K562 (cell line): ENCODE results near the gene SSU72. TPM values are rescaled to one million over a fixed set of nuclear protein-coding genes. Genes with fewer than 3 reads are reported as not detected.

ENCODE experiments used
- ELF4 ChIP-seq: fragments of 450-650 bp; formaldehyde crosslinking; IDR thresholded peaks from 2 replicates; pipeline ENCODE4 v1.4.0; 2022; ENCODE audit warnings: missing genetic modification characterization
- ESRRA ChIP-seq: fragments of 450-650 bp; IDR thresholded peaks from 2 replicates; pipeline ENCODE4 v1.6.1; 2014; ENCODE audit warnings: low read depth, mild to moderate bottlenecking, moderate library complexity, borderline replicate concordance
- GATAD2B ChIP-seq: fragments of 450-650 bp; IDR thresholded peaks from 2 replicates; pipeline ENCODE4 v1.6.1; 2017; ENCODE audit warnings: mild to moderate bottlenecking, borderline replicate concordance
- POLR2AphosphoS2 ChIP-seq: IDR thresholded peaks from 2 replicates; pipeline ENCODE4 v1.6.1; 2012; ENCODE audit warnings: low read length, improper control_type of control experiment
- POLR3G ChIP-seq: IDR thresholded peaks from 2 replicates; pipeline ENCODE4 v1.6.1; 2011; ENCODE audit not compliant: insufficient read length, insufficient replicate concordance; ENCODE audit errors: extremely low read depth
- RAD51 ChIP-seq: fragments of 450-650 bp; IDR thresholded peaks from 2 replicates; pipeline ENCODE4 v1.7.1; 2016; ENCODE audit warnings: low read depth, mild to moderate bottlenecking, borderline replicate concordance
- SMAD4 ChIP-seq: fragments of 250-450 bp; sonication (Bioruptor Pico); conservative IDR thresholded peaks from 2 replicates; pipeline ENCODE4 v1.8.0; 2021; ENCODE audit warnings: inconsistent platforms, mild to moderate bottlenecking, moderate library complexity
- TCF7L2 ChIP-seq: fragments of 150-350 bp; IDR thresholded peaks from 2 replicates; pipeline ENCODE4 v1.6.1; 2016; ENCODE audit warnings: low read depth, mild to moderate bottlenecking, low read length, moderate library complexity
- ZNF644 ChIP-seq: fragments of 200-800 bp; sonication (Bioruptor generic); IDR thresholded peaks from 2 replicates; pipeline ENCODE4 v1.6.1; 2016; ENCODE audit warnings: low read depth, missing genetic modification characterization, missing compliant biosample characterization
- polyA plus RNA-seq, 8 experiments: library from polyadenylated mRNA; depleted of rRNA in 4 of 8; stranded (reverse) in 5 of 8; unstranded in 3 of 8; fragments of >200 nt; fragmentation: Nextera tagmentation in 2 of 8; fragmentation: Illumina TruSeq in 1 of 8; extraction: Ambion mirVana in 2 of 8; extraction: Trizol in 1 of 8; gene quantifications; 2 replicates each; pipeline versions ENCODE4 v1.2.1 to v1.2.3, GENCODE V29; 2011 to 2014; ENCODE audit warnings: inconsistent platforms in 1 of 8, missing spikeins in 1 of 8
- total RNA-seq, 7 experiments: library from RNA; depleted of rRNA in 6 of 7; stranded (reverse); fragments of >200 nt in 6 of 7; fragmentation: Illumina TruSeq in 2 of 7; extraction: Trizol in 2 of 7; gene quantifications; 2 replicates each; pipeline versions ENCODE4 v1.2.1 to v1.2.3, GENCODE V29; 2011 to 2021; ENCODE audit warnings: low replicate concordance in 1 of 7
- TF ChIP-seq, protein P1 (sequence below): fragments of 450-650 bp; IDR thresholded peaks from 2 replicates; pipeline ENCODE4 v1.7.0; 2016; ENCODE audit warnings: borderline replicate concordance
- TF ChIP-seq, protein P2 (sequence below), 2 experiments: fragments of 450-650 bp; IDR thresholded peaks; 2 replicates each; pipeline ENCODE4 v1.6.1; 2016; ENCODE audit warnings: mild to moderate bottlenecking in 2 of 2, borderline replicate concordance in 1 of 2, low read depth in 1 of 2, moderate library complexity in 1 of 2

The SSU72 gene
- total and polyA plus RNA-seq, 9 of the 15 experiments (the other 6 are each of a cell fraction or from before 2014, with no cell fraction given) = 70.8 to 201 (median 94.6) TPM

DNA sequence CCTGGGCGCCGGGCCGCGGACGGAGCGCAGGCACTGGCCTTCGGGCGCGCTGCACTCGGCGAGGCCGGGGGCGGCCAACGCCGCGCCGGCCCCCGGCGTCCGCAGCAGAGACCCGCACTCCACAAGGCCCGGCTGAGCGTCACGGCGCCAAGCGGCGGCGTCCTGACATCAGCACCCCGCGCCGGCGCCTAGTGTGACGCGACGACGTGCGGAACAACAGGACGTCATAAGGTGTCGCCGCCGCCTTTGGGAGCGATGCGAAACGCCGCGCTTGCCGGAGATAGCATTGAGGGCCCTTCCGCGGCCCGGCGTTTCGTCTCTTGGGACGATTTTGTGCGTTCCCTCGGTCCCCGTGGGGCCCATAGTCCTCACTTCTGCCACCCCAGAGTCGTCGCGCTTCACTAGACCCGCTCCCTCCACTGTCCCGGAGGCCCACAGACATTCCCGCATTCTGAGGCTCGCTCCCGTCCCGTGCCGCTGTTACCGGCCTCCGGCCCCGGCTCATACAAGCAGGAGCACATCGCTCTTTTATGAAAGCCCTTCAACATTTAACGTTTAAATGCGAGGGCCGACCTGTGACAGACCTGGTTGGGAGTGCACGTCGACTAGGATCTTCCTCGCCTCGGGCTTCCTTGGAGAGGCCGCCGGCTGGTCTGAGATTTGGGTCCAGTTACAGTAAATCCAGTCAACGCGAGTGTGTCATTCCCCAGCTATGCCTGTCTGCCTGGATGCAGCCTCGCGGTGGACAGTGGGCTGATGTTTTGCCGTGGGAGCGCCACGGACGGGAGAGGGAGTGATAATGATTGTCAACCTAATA is at the start of gene SSU72 (continued):
- peak; percentile 28; the same call in 1 of the 2 replicates for TF ChIP-seq ESRRA
- TF ChIP-seq ZNF644 = peak; percentile 76; the same call in 1 of the 2 replicates
- peak; percentile 99 for TF ChIP-seq GATAD2B
- peak; percentile 77 for TF ChIP-seq SMAD4 (CRISPR knock-in tag)
- 0 out of 2 replicates have a peak, but pooled peaks have one; percentile 36 for TF ChIP-seq ELF4 (CRISPR knock-in tag)
- TF ChIP-seq, protein P1, sequence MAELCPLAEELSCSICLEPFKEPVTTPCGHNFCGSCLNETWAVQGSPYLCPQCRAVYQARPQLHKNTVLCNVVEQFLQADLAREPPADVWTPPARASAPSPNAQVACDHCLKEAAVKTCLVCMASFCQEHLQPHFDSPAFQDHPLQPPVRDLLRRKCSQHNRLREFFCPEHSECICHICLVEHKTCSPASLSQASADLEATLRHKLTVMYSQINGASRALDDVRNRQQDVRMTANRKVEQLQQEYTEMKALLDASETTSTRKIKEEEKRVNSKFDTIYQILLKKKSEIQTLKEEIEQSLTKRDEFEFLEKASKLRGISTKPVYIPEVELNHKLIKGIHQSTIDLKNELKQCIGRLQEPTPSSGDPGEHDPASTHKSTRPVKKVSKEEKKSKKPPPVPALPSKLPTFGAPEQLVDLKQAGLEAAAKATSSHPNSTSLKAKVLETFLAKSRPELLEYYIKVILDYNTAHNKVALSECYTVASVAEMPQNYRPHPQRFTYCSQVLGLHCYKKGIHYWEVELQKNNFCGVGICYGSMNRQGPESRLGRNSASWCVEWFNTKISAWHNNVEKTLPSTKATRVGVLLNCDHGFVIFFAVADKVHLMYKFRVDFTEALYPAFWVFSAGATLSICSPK = no peak
- peak; percentile 90 for TF ChIP-seq POLR2AphosphoS2
- TF ChIP-seq POLR3G = no peak
- TF ChIP-seq, protein P2, sequence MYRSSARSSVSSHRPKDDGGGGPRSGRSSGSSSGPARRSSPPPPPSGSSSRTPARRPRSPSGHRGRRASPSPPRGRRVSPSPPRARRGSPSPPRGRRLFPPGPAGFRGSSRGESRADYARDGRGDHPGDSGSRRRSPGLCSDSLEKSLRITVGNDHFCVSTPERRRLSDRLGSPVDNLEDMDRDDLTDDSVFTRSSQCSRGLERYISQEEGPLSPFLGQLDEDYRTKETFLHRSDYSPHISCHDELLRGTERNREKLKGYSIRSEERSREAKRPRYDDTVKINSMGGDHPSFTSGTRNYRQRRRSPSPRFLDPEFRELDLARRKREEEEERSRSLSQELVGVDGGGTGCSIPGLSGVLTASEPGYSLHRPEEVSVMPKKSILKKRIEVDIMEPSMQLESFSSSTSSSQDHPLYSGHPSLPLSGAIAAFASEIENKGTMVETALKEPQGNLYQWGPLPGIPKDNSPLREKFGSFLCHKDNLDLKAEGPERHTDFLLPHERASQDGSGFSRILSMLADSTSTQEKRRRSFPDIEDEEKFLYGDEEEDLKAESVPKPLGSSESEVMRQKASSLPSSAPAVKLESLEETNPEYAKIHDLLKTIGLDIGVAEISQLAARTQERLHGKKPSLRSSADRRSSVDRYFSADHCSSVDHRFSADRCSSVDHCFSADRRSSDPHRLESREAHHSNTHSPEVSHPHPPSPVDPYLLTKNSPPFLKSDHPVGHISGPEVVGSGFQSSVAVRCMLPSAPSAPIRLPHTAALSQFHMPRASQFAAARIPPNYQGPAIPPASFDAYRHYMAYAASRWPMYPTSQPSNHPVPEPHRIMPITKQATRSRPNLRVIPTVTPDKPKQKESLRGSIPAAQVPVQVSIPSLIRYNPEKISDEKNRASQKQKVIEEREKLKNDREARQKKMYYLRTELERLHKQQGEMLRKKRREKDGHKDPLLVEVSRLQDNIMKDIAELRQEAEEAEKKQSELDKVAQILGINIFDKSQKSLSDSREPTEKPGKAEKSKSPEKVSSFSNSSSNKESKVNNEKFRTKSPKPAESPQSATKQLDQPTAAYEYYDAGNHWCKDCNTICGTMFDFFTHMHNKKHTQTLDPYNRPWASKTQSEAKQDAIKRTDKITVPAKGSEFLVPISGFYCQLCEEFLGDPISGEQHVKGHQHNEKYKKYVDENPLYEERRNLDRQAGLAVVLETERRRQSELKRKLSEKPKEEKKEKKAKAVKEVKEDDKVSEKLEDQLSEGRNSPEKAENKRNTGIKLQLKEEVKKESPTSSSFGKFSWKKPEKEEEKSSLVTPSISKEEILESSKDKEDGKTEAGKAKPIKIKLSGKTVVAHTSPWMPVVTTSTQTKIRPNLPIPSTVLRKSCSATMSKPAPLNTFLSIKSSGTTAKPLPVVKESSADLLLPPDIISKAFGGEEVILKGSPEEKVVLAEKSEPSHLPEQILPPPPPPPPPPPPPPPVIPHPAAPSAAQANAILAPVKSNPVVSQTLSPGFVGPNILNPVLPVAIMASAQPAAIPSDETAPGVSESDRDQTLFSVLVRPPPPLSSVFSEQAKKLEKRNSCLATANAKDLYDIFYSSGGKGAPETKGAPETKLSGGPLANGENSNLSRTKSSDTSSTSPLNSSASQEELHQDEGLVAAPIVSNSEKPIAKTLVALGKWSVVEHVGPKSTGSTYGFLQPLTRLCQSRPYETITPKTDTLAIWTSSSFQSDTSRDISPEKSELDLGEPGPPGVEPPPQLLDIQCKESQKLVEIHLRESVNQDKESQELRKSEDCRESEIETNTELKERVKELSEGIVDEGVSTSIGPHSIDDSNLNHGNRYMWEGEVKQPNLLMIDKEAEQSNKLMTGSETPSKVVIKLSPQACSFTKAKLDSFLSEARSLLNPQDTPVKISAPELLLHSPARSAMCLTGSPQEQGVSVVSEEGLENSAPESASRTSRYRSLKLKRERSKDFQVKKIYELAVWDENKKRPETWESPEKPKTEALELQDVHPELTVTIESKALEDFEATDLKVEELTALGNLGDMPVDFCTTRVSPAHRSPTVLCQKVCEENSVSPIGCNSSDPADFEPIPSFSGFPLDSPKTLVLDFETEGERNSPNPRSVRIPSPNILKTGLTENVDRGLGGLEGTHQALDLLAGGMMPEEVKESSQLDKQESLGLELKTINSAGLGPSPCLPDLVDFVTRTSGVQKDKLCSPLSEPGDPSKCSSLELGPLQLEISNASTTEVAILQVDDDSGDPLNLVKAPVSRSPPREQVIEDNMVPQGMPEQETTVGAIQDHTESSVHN (IDR thresholded peaks at IDR 0.05; ENCODE audit: borderline replicate concordance in 1 of 2, low read depth in 1 of 2) = no peak
- no peak for TF ChIP-seq RAD51
- TF ChIP-seq TCF7L2 = 0 out of 2 replicates have a peak, but pooled peaks have one; percentile 25
